Heart left ventricle (tissue), 16 donors: ENCODE results near the gene ST3GAL4. TPM values are rescaled to one million over a fixed set of nuclear protein-coding genes. Genes with fewer than 3 reads are reported as not detected.
A peak's percentile ranks its signal among the peaks of the same experiment; 100 is the strongest.

ENCODE experiments used
- ATAC-seq, 4 donors: fragments of 200-7000 bp; cut with Tn5 transposase; one replicate each; pipeline ENCODE4 v1.9.1; 2020 to 2022; ENCODE audit warnings: moderate library complexity in 4 of 4, mild to moderate bottlenecking in 3 of 4, moderate number of reproducible peaks in 1 of 4
- DNase-seq, 5 donors: peaks; one replicate each; pipeline ENCODE4 v3.0.0-alpha.2; 2020
- H3K27ac ChIP-seq, 12 donors: fragments of 200-600 bp; sonication (generic) in 4 of 12; one replicate each; pipeline versions ENCODE4 v1.5.0 to v1.8.0; 2016 to 2022; ENCODE audit warnings: mild to moderate bottlenecking in 2 of 12
- H3K27me3 ChIP-seq, 9 donors: fragments of 200-600 bp; sonication (generic) in 2 of 9; one replicate each; pipeline versions ENCODE4 v1.5.1 to v1.8.0; 2016 to 2022; ENCODE audit warnings: mild to moderate bottlenecking in 3 of 9
- H3K36me3 ChIP-seq, 9 donors: fragments of 200-600 bp; sonication (generic) in 2 of 9; one replicate each; pipeline versions ENCODE4 v1.5.0 to v1.8.0; 2018 to 2022; ENCODE audit warnings: mild to moderate bottlenecking in 2 of 9
- H3K4me1 ChIP-seq, 12 donors: fragments of 200-600 bp; sonication (generic) in 4 of 12; one replicate each; pipeline versions ENCODE4 v1.5.0 to v1.8.0; 2016 to 2022; ENCODE audit warnings: mild to moderate bottlenecking in 3 of 12
- H3K4me3 ChIP-seq, 12 donors: fragments of 200-600 bp; sonication (generic) in 4 of 12; one replicate each; pipeline versions ENCODE4 v1.5.0 to v1.8.0; 2017 to 2022; ENCODE audit warnings: mild to moderate bottlenecking in 9 of 12, moderate library complexity in 4 of 12
- H3K9me3 ChIP-seq, 12 donors: fragments of 200-600 bp; sonication (generic) in 4 of 12; one replicate each; pipeline versions ENCODE4 v1.5.0 to v1.8.0; 2016 to 2022; ENCODE audit warnings: mild to moderate bottlenecking in 1 of 12
- CTCF ChIP-seq, 12 donors: fragments of 200-600 bp; sonication (generic) in 4 of 12; IDR thresholded peaks; one replicate each; pipeline versions ENCODE4 v1.5.0 to v1.8.0; 2018 to 2022; ENCODE audit warnings: antibody characterized with exemption in 12 of 12, mild to moderate bottlenecking in 5 of 12
- POLR2A ChIP-seq, 2 donors: fragments of 450-650 bp; IDR thresholded peaks; one replicate each; pipeline ENCODE4 v1.6.1; 2017; ENCODE audit warnings: antibody characterized with exemption in 2 of 2, mild to moderate bottlenecking in 2 of 2, moderate library complexity in 2 of 2
- WGBS, 4 donors: extraction: QIAGEN DNeasy Blood & Tissue Kit in 2 of 4; methylation state at CpG; one replicate each; pipeline versions ENCODE4 v1.1.5 to v1.1.7; 2013 to 2018; 5-methylcytosine and 5-hydroxymethylcytosine counted together
- intact Hi-C, 10 donors: fragments of 100-400 bp; cut with DNase I; formaldehyde crosslinking; loops; one replicate each; pipeline versions ENCODE4 v1.11.1 to v1.14.2; 2022
- polyA plus RNA-seq, 2 donors: library from polyadenylated mRNA; stranded (reverse); fragments of 200-250 nt; gene quantifications; one replicate each; pipeline ENCODE4 v1.2.3, GENCODE V29; 2013
- total RNA-seq, 9 donors: library from RNA; depleted of rRNA in 2 of 9; stranded (reverse); fragments of >200 nt in 2 of 9; fragmentation: NEBNext Ultra II Directional in 3 of 9; extraction: Animal tissue kit (Norgen Biotek cat#: 25700) in 3 of 9; gene quantifications; one replicate each; pipeline versions ENCODE4 v1.1.0 to v1.2.4, GENCODE V29; 2016 to 2023
- donor health status: ischemic (EF 13 %, LVEDD 7.1; RV severe dilation, severe dysfunction).
- donor health status: healthy with polysubstance abuse.
- donor health status: DM: no; HTN: yes; CAD: no.
- donor health status: DM: no; HTN: no; CAD: no.
- donor health status: ischemic (EF 25% LVEDD 6.9; RV normal size, moderate dysfunction).
- donor health status: ischemic (EF 25% LVEDD 5.7; RV mildly dilated, moderate dysfunction).
- donor health status: healthy.
- donor health status: DM: yes; HTN: yes; CAD: no.
- donor health status: ischemic (EF 35%, LVEDD 5.7; RV mildly dilated, moderate dysfunction).
- donor health status: nonischemic (EF 11% LVEDD 7.7; RV severe dilation, severe dysfunction).
- donor health status: DM: yes; HTN: yes; CAD: no.
- donor health status: PGD.
- donor health status: ischemic (EF 29% LVEDD 5.4; RV normal size, mild dysfunction).
- donor health status: nonischemic (EF 23%, LVEDD 6.1; RV moderate dilation, normal function).

Gene ST3GAL4
- total and polyA plus RNA-seq, 11 donors = 30.6 to 168 (median 66.1) TPM

DNA sequence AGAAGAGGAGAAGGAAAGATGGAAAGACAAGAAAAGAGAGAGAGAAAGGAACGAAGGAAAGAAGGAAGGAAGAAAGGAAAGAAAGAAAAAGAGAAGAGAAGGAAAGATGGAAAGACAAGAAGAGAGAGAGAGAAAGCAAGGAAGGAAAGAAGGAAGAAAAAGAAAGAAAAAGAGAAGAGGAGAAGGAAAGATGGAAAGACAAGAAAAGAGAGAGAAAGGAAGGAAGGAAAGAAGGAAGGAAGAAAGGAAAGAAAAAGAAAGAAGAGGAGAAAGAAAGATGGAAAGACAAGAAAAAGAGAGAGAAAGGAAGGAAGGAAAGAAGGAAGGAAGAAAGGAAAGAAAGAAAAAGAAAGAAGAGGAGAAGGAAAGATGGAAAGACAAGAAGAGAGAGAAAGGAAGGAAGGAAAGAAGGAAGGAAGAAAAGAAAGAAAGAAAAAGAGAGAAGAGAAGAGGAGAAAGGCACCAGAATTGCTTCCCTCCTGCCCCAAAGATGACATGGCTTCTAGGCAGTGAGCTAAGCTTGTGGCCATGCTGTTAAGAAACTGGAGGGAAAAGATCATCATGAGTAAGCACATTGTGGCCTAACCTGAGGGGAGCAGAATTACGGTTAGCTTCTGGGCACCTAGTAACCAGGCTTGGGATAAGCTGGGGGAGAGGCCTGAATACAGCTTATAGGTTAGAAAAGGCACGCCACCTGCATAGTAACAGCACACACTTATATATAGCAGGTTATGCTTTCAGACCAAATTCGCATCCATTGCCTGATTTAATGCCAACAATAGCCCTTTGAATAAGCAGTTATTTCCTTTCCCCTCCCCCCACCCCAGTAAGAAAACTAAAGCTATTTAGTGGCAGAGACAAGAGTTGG lies 2.3 kb upstream of the ST3GAL4 start:
- TF ChIP-seq POLR2A (IDR thresholded peaks at IDR 0.05) = no peak
- Histone ChIP-seq H3K9me3 (no peaks in the 10 kb centered on the region), H3K27ac (peak overlapping the region in 1 of 12 donors; percentile 8), H3K27me3 (no peaks in the 10 kb centered on the region), H3K4me3 (no peak overlapping the region), H3K4me1 (peaks cover 17 to 90% (median 75%) of the 10 kb centered on the region in 12 donors), H3K36me3 (no peaks in the 10 kb centered on the region)
- intact Hi-C loops = loop anchor here in 1 of 10 donors (10.0 kb wide), 1 partner anchor 52 kb away; no protein-coding TSS in a partner anchor
- no peak for ATAC-seq
- peak in 1 of 5 donors; percentile 7 for DNase-seq
- WGBS, 4 donors = 78 to 84% (median 81%) methylated on average over 4 of the region's 4 CpGs

DNA sequence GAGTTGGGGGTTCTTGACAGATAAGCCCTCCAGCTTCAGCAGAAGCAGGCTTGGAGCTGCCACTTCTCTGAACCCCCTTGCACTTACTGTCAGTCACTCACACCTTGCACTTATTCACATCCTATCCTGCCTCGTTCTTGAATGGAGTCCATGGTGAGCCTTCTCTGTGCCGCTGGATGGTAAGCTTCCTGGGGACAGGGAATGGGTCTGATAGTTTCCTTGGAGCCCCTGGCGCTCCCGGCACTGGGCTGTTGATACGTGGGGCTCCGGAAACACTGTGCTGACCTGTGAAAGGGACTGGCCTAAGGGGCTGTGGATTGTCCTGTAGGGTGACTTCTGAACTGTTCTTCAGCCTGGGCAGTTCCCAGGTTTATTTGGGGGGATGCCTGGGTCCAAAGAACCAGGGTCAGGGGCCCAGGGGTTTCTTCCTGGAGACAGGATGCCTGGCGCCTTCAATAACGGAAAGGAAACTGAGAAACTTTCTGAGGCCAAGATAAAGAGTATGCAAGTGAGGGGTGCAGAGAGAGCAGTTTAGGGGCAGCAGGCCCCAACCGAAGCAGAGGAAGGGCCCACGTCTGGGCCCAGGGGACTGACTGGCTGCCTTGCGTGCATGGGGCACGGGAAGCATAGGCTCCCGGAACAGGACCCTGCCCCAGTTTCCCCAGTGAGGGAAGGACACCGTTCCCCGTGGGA lies 709 bp upstream of the ST3GAL4 start:
- no peak for TF ChIP-seq POLR2A (IDR thresholded peaks at IDR 0.05)
- no peak for TF ChIP-seq CTCF (IDR thresholded peaks at IDR 0.05)
- H3K36me3 ChIP-seq = no peaks in the 10 kb centered on the region
- peak in 1 of 4 donors; percentile 2 for ATAC-seq
- peak overlapping the region; percentile 69 to 94 (median 84) for H3K27ac ChIP-seq
- H3K4me1 ChIP-seq = peaks cover 7 to 90% (median 73%) of the 10 kb centered on the region in 12 donors
- intact Hi-C loops = loop anchor here in 7 of 10 donors (5.0 to 10.0 kb wide), 6 partner anchors 37 to 63 kb away; no protein-coding TSS in a partner anchor
- DNase-seq = peak in 1 of 5 donors; percentile 32
- 21 to 34% (median 22%) methylated on average over 8 to 15 of the region's 15 CpGs for WGBS, 4 donors
- H3K9me3 ChIP-seq = no peaks in the 10 kb centered on the region
- H3K4me3 ChIP-seq = peak overlapping the region; percentile 50 to 97 (median 71)
- H3K27me3 ChIP-seq = no peaks in the 10 kb centered on the region

DNA sequence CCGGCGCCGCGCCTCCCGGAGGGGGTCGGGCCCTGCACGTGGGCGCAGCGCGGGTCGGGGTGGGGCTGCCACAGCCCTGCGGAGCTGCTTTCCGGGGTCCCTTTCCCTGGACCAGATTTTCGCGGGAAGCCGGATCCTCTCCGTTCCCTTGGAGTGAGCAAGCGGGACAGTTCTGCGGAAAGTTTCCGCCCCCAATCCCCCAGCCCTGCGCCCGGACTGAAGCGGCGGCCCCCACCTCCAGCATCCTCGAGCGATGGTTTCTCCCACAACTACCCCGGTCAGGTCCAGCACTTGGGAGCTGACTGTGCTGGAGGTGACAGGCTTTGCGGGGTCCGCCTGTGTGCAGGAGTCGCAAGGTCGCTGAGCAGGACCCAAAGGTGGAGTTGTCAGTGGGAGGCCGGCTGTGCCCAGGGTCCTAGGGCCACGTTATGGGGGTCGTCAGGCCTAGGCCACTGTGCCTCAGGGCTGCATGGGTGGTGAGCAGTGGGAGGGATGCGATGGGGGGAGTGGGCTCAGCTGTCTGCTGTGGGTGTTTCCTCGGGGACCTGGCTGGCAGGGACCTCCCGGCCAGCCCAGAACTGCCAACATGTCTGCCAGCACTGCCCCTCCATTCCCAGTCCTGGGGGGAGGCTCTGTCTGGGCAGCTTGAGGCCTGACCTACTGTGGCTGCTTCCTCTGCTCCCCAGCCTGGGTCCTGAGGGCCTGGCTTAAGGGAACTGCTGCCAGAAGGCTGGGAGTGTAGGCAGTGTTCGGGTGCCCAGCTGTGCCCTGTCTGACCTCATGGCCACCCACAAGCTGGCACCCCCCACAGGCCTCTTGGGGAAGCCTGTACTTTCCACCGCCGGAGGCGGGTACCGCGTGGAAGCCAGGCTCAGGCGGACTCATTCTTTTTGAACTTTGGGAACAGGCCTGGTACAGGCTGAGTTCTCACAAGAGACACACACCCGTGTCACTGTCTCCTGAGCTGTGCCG lies 726 bp downstream of the ST3GAL4 start:
- Histone ChIP-seq H3K4me3 (peak overlapping the region; percentile 50 to 97 (median 71)), H3K36me3 (no peaks in the 10 kb centered on the region), H3K9me3 (no peaks in the 10 kb centered on the region), H3K27ac (peak overlapping the region; percentile 69 to 94 (median 84)), H3K4me1 (peaks cover 7 to 90% (median 70%) of the 10 kb centered on the region in 12 donors), H3K27me3 (no peaks in the 10 kb centered on the region)
- DNase-seq (peak in 4 of 5 donors; percentile 57 to 73 (median 70)), ATAC-seq (peak; percentile 21 to 54 (median 36))
- TF ChIP-seq POLR2A (IDR thresholded peaks at IDR 0.05) (no peak), CTCF (IDR thresholded peaks at IDR 0.05) (no peak)
- intact Hi-C loops = loop anchor here in 8 of 10 donors (2.0 to 10.0 kb wide), 8 partner anchors 36 to 61 kb away; no protein-coding TSS in a partner anchor
- WGBS, 4 donors = 6 to 11% (median 6%) methylated on average over 10 to 46 of the region's 46 CpGs
